IPS DF 4.7 (cell line): ENCODE measurements around the gene CD274.
"Not testable (repeated sequence)": the region's sequence is repeated elsewhere in the genome, so short reads cannot be mapped to it uniquely, and the experiment has no call there.

Source experiments
- DNase-seq: peaks from one replicate; pipeline ENCODE4 v3.0.0-alpha.2; 2013; ENCODE audit warnings: low spot score; ENCODE audit errors: extremely low read depth

Gene CD274

DNA sequence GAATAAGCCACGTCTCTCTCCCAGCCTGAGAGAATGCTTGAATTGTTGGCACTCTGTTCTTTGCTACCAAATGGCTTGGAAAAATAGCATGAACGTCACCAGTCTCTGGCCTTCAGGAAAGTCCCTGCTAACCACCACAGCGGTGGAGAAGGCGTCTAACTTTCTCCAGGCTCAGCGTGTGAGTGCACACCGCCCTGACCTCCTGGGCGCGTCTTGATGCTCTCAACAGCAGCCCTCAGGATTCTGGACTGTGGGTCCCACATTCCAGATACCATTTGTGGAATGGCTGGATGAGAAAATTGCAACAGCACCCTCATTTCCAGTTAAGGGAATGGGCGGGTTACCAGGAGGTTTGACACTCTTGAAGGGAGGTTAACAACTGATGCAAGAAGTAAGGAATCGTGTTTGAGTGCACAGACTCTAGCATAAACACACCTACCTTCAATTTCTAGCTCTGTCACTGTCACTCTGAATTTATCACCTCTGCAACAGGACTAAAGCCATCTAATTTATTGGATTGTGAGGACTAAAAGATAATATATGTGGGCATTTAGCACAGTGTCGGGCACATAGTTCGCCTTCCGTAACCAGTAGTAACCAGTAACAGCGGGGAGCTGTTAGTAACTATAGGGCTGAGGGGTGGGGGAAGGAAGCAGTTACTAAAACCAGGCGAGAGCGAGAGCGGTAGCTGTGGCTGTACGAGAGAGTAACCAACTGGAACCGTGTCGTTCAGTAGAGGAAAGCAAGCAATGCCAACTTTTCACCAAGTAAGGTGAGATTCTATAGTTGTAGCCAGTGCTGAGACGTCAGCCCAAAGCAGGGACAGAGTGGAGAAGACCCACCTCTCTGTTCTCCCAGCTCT is 11.8 kb upstream of the CD274 start:
- no peak for DNase-seq

DNA sequence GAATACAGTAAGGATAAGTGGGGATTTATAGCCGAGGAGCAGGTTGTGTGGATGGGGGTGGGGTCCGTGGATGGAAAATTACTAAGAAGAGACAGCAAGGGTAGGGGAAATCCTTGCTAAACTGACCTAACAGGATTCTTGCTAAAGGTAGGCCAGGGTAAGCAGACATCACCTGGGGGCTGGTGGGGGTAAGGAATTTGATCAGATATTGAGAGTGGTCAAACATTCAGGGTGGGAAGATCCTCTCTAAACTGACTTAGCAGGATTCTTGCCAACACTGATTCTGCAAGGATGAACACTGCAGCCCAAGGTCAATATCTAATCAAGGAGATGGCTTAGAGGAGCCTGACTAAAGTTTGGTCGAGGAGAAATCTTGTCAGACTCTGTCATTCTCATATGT is 9.9 kb upstream of the CD274 start:
- DNase-seq, result no peak

DNA sequence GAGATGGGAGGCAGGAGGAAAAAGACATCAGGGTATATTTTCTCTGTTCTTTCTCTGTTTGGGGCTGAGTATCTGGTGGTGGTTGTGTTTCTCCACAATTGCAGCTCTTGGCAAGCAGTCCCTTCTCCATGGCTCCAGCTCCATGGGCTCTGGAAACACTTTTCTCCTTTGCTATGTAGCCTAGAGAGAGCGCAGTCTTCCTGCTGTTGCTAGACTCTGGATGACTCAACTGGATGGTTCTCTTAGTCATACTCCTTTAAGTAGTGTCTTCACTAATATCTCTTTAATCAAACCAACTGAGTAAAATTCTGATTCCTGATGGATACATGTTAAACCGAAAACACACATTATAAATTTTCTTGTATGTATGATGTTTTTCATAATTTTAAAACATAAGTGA is 9.3 kb upstream of the CD274 start:
- DNase-seq, result no peak

DNA sequence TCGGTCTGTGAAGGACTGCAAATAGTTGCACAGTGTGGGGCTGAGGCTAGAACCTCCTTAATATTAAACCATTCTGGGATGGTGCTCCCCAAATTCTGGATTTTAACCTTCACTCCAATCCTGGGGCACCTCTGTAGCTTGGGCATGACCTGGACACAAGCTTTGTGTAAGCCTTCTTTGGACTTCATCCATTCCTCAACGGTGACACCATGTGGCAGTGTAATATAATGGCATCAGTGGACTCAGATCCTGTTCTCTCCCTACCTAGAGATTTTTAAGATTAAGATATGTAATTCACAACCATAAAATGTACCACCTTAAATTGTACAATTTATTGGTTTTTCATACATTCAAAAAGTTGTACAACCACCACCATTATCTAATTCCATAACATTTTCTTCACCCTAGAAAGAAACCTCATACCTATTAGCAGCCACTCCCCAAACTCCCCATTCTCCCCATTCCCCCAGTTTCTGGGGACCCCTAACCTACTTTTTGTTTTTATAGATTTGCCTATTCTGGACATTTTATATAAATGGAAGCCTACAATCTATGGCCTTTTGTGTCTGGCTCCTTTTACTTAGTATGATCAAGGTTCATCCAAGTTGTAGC is 7.8 kb upstream of the CD274 start:
- DNase-seq, result no peak

DNA sequence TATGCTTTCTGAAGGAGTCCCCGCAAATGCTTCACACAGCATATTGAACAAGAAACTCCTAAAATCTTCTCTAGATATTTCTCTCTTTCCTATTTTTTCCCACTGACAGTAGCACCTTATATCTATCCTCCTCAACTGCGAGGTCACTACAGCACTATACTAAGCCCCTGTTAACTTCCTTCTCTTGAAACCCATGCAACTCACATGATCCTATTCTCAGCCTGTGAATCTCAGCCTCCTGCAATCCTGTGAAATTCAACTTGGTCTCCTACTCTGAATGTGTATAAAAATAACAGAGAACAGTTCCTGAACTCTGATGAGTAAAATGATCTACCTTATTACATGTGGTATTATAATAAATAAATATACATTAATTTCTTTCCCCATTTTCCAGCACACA is 6.5 kb upstream of the CD274 start:
- DNase-seq, result no peak

DNA sequence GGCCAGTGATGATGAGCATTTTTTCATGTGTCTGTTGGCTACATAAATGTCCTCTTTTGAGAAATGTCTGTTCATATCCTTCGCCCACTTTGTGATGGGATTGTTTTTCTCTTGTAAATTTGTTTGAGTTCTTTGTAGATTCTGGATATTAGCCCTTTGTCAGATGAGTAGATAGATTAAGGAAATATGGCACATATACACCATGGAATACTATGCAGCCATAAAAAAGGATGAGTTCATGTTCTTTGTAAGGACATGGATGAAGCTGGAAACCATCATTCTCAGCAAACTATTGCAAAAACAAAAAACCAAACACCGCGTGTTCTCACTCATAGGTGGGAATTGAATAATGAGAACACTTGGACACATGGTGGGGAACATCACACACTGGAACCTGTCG is 5.2 kb upstream of the CD274 start:
- not testable (repeated sequence) for DNase-seq

DNA sequence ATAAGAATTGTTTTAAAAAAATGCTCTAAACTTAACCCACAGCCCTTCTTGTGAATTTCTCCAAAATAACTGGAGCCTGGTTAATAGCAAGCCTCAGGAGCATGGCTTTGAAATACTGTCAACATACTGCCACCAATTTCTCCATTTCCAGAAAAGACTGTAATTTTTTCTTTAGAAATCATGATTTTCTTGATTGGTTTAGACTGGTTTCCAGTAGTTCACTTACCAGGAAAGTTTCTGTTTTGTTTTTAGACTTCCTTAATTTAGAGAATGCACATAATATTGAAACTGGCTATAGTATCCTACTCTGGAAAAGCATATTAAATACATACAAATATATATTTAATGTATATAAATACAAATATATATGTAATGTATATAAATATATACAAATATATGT is 4.5 kb upstream of the CD274 start:
- no peak for DNase-seq

DNA sequence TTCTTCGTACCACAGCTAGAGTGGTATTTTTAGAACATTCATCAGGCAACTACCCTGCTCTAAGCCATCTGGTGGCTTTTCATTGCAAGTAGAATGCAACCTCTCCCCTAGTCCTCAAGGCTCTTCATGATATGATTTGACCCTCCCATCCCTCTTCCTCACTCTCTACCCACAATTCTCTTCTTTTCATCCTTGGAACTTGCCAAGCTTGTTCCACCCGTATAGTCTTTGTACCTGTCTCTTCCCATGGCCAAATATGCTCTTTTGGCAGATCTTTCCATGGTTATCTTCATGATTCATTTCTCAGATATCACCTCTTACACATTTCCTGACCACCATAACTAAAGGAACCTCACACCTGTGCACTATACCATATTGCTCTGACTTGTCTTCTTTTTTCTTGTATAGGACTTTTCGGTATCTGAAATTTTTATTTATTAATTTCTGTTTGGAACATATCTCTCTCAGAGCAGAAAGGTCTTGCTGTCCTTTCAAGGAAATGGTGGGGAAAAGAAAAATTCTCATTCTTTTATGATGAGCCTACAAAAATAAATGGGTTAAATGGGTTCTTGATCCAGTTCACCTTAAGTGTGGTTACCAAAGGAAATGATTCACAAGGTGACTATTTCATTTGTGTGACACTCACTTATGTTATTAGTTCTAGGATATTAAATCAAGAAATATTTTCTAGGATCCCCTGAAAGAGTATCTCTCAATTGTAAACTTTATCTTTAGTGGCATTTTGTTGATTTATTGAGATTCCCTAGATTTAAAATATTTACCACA is 3.7 kb upstream of the CD274 start:
- DNase-seq, result no peak

DNA sequence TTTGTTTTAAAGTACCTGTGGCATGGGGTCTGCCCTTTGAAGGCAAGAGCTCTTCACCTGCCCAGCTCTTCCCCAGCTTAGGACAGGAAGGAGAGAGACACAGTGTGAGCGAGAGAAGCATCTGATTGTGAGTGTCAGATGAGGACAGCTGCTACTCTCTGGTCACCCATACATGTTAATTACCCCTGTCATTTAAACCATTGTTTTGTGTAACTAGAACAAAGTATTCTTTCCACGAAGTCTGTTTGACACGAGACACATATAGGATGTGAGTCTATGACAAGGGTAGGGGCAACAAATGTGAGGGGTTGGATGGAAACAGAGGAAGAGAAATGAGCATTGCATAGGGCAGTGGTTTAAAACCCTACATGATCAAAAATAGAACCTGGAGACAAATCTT is 3.0 kb upstream of the CD274 start:
- DNase-seq, result no peak

DNA sequence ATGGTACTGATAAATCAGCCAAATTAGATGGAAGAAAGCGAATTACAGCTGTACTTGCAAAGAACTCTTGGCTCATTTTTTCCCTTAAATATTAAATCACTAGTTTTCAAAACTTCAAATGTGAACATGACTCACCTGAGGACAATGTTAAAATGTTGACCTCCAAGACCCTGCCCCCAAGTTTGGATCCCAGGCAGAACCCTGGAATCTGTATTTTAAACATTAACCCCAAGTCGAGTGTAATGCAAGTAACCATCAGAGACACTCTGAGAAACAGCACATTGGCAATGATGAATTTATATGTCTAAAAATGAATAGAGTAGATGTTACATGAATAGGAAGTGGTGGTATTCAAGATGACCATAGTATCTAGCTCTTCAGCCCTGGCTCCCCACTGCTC is 2.3 kb upstream of the CD274 start:
- no peak for DNase-seq

DNA sequence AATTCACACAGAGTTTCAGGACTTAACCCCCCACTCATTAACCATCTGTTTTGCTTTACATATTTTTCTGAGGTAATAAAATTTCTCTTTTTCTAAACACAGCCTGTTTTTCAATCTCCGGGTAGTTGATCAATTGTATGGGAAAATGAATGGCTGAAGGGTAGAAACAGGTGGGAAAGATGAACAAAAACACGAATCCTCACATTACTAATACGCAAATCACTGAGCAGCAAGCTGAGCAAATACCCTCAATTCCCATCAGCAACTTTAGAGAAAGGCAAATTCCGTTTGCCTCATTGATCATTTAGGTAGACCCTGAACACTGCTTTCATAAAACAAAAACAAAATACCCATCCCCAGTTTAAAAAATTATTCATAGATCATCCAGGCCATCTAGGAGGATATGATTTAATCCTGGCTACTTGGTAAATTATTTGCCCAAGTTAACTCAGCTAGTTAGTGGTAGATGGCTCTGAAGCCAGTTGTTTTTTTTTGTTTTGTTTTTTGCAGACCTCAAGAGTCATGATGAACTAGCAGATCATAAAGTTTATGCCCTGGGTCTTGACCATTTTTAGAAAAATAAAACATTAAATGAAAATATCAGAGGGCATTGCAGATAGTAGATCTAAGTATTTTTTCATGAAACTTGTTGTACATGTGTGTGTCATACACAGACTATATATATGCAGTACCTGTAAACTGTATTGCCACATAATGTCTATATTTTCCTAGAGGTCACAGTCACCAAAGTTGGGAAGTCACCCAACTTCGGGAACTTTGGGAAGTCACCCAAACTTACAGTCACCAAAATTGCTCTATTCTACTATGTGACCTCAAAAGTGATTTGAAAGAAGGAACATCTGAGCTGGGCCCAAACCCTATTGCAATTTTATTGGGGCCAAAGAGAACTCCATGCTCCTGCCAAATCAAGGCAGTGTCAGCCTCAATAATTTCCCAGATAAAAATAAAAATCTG is 1.6 kb upstream of the CD274 start:
- DNase-seq, result no peak

DNA sequence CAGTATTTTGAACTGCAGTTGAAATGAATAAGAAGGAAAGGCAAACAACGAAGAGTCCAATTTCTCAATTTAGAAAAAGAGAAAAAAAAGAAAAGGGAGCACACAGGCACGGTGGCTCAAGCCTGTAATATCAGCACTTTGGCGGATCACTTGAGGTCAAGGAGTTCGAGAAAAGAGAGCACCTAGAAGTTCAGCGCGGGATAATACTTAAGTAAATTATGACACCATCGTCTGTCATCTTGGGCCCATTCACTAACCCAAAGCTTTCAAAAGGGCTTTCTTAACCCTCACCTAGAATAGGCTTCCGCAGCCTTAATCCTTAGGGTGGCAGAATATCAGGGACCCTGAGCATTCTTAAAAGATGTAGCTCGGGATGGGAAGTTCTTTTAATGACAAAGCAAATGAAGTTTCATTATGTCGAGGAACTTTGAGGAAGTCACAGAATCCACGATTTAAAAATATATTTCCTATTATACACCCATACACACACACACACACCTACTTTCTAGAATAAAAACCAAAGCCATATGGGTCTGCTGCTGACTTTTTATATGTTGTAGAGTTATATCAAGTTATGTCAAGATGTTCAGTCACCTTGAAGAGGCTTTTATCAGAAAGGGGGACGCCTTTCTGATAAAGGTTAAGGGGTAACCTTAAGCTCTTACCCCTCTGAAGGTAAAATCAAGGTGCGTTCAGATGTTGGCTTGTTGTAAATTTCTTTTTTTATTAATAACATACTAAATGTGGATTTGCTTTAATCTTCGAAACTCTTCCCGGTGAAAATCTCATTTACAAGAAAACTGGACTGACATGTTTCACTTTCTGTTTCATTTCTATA is 602 bp upstream of the CD274 start:
- no peak for DNase-seq

DNA sequence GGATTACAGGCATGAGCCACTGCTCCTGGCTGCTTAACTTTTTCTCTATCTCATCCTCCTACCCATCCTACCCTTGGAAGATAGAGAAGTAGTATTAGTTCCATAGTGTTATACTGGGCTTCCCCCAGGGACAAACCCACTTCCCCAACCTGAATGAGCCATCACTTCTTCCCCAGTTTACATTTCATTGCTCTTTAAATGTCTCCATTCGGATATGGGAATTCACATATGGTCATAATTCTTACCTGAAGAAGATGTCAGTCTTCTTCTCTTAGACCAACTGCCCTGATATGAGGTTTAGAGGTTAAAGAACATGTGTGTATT is 1.9 kb downstream of the CD274 start:
- no peak for DNase-seq

DNA sequence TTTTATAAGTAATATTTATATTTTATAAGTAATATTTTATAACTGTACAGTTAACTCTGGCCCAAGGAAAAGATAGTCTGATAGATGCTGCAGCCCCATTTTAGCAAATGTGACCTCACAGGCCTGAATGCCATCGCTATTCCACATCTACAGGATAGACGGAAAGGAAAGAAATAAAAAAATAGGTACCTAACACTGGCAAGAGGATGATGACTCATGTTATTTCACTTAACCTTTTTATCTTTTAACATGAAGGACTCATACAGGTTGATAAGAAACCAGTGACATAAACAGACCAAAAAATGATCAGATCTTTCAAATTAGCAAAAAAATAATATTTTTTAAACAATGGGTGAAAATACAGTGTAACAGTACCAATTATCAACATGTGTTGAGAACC is 2.7 kb downstream of the CD274 start:
- DNase-seq, result no peak

DNA sequence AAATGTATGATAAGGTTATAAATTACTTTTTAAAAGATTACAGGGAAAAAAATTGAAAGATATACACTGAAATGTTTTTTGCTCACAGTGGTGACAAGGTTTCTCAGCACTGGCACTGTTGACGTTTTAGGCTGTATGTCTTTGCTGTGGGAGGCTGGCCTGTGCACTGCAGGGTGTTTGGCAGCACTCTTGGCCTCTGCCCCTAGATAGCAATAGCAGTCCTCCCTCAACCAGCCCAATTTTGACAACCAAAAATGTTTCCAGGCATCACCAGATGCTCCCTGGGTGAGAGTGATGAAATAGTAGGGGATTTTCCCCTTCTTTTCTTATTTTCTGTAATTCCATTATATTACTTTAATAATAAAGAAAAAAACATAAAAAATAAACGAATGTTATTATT is 3.3 kb downstream of the CD274 start:
- no peak for DNase-seq

DNA sequence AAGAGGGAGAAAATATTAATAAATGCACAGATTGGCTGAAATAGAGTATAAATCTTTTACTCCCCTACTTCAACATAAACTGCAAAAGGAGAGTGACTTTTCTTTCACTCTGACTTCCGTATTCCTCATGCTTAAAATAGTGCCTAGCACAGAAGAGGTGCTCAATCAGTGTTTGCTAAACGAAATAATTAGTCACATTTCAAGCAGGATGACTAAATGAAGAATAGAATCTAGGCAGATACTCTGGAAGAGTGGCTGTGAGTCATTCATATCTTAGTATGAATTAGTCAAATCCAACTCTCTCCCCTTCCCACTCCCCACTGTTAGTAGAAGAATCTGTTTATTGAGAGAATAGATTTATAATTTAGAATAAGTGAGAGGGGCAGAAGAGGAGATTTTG is 4.8 kb downstream of the CD274 start:
- DNase-seq, result no peak

DNA sequence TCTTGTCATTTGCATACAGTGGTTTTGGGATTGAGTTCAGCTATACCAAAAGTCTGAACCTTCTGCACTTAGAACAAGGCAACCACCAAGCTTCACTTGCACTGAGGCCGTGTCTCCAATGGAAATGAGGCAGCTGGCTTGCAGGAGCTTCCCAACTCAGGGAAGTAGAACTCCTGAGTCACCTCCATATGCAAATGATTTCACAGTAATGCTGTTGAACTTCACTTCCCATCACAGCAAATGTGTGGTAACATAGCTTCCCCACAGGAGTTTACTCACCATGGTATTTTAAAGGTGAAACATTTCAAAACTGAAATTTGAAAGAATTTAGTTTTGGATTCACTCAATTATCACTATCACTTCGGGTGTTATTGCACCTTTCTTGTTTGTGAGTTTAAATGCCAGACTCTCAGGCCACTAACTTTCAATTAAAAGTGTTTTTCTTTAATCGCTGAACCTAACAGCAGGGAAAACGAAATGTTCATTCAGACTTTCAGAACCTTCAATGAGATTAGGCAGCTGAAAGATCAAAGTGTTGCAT is 9.0 kb downstream of the CD274 start:
- DNase-seq, result no peak

DNA sequence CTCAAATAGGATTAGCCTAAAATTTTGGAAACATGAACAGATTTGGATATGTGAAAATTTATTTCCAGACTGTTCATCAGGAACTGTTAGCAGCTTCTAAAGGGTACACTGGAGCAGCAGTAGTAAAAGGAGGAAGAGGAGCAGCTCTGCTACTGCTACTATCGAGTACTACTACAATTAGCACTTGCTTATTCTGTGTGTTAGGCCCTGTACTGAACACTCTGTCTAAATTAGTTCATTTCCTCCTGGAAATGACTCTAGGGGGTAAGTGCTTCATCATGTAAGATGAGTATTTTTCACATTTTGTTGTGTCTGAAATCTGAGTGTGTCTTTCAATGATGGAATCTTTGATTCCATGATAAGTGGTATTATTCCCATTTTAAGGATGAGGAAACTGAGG is 9.8 kb downstream of the CD274 start:
- DNase-seq, result no peak

DNA sequence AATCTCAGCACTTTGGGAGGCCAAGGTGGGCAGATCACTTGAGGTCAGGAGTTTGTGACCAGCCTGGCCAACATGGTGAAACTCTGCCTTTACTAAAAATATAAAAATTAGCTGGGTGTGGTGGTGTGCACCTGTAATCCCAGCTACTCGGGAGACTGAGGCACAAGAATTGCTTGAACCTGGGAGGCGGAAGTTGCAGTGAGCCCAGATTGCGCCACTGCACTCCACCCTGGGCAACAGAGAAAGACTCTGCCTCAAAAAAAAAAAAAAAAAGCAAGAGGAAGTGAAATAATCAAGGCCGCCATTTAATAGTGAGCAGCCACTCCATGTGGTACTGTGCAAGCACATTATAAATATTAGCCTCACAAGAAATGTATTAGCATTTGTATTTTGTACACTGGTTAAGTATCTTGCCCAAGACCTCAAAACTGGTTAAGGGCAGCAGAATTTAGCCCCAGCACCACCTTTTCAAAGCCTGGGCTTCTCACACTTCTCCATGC is 14.5 kb downstream of the CD274 start:
- DNase-seq, result not testable (repeated sequence)

DNA sequence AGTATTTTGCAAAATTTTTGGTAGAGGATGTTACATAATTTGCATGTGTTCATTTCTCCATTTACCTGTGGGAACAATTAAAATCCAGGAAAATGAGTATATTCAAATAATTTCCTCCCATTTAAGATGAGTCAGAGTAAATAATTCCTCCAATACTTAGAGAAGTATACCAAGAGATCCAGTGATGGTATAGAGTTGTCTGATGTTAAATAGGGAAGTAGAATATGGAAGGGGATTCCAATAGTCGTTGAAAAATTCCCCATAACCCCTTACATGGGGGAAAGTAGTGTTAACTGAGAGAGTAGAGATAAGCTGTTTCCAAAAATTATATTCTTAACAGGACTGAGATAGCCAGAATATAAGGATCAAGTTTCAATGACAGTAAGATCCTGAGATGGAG is 15.7 kb downstream of the CD274 start:
- DNase-seq, result no peak
